Activated CD4-positive, alpha-beta T cell treated with anti-CD3 and anti-CD28 coated beads for 36 hours (primary cell): ENCODE results near the gene PTPRG. TPM values are rescaled to one million over a fixed set of nuclear protein-coding genes. Genes with fewer than 3 reads are reported as not detected.

Experiments used
- ATAC-seq: fragments of 200-7000 bp; cut with Tn5 transposase; one replicate; pipeline ENCODE4 v1.10.0; 2021; ENCODE audit warnings: mild to moderate bottlenecking, moderate library complexity
- CTCF ChIA-PET: fragments of 350-600 bp; sonication (Branson Sonifier 250); formaldehyde crosslinking; loops from one replicate; lab custom pipeline; 2021; ENCODE audit warnings: antibody characterized with exemption; lab: Charles Lee
- POLR2A ChIA-PET: fragments of 350-600 bp; sonication (Branson Sonifier 250); formaldehyde crosslinking; loops from one replicate; lab custom pipeline; 2021; ENCODE audit warnings: antibody characterized with exemption, inconsistent platforms; lab: Charles Lee
- DNase-seq: peaks from one replicate; pipeline ENCODE4 v3.0.0-alpha.2; 2020
- H3K27ac Mint-ChIP-seq: one replicate; pipeline ENCODE4 v1.8.0; 2021; ENCODE audit warnings: mixed read lengths
- H3K27me3 Mint-ChIP-seq: one replicate; pipeline ENCODE4 v1.8.0; 2021; ENCODE audit warnings: mixed read lengths
- H3K36me3 Mint-ChIP-seq: one replicate; pipeline ENCODE4 v1.8.0; 2021; ENCODE audit warnings: low read depth, mixed read lengths
- H3K4me1 Mint-ChIP-seq: one replicate; pipeline ENCODE4 v1.8.0; 2021; ENCODE audit warnings: mixed read lengths
- H3K4me3 Mint-ChIP-seq: one replicate; pipeline ENCODE4 v1.8.0; 2021; ENCODE audit warnings: mild to moderate bottlenecking, moderate library complexity, mixed read lengths
- H3K9me3 Mint-ChIP-seq: one replicate; pipeline ENCODE4 v1.8.0; 2021; ENCODE audit warnings: low read depth, mixed read lengths
- intact Hi-C, 2 experiments: fragments of 100-400 bp; cut with DNase I in 1 of 2; cut with micrococcal nuclease in 1 of 2; formaldehyde crosslinking; loops; one replicate each; pipeline versions ENCODE4 v1.14.2 to v1.15.1; 2022 to 2024; cut with DNase I, micrococcal nuclease
- total RNA-seq, 2 experiments: library from RNA; stranded (reverse); gene quantifications; one replicate each; pipeline ENCODE4 v1.2.3, GENCODE V29; 2021

Gene PTPRG
- total RNA-seq, 2 experiments from 2014 or later = 0.32 to 0.33 TPM

- CTCF ChIA-PET = interaction anchor here (0.5 to 1.1 kb wide), 2 partner anchors 17 to 22 kb away, joined by 4 read pairs; no protein-coding TSS in a partner anchor
- intact Hi-C loops = no loop called here
- H3K36me3 Mint-ChIP-seq = no peaks in the 10 kb centered on the region
- H3K27ac Mint-ChIP-seq = no peak overlapping the region
- peaks cover 4% of the 10 kb centered on the region for H3K27me3 Mint-ChIP-seq
- ATAC-seq (no peak), DNase-seq (no peak)
- peaks cover 4% of the 10 kb centered on the region for H3K9me3 Mint-ChIP-seq
- no peak overlapping the region for H3K4me3 Mint-ChIP-seq
- H3K4me1 Mint-ChIP-seq = no peaks in the 10 kb centered on the region
- POLR2A ChIA-PET = no interaction called here
These were observed 608.7 kb downstream of the PTPRG start for GRCh38 chr3:62169906-62170660.

- DNase-seq = no peak
- H3K27me3 Mint-ChIP-seq = peaks cover 6% of the 10 kb centered on the region
- H3K27ac Mint-ChIP-seq = no peak overlapping the region
- ChIA-PET POLR2A (no interaction called here), CTCF (no interaction called here)
- no peaks in the 10 kb centered on the region for H3K4me1 Mint-ChIP-seq
- no peaks in the 10 kb centered on the region for H3K36me3 Mint-ChIP-seq
- intact Hi-C loops = no loop called here
- ATAC-seq = no peak
- no peak overlapping the region for H3K4me3 Mint-ChIP-seq
- peaks cover 4% of the 10 kb centered on the region for H3K9me3 Mint-ChIP-seq
These were observed 610.4 kb downstream of the PTPRG start for GRCh38 chr3:62171789-62172188.

GRCh38 chr3:62172199-62172598 lies 610.8 kb downstream of the PTPRG start:
- ChIA-PET POLR2A (no interaction called here), CTCF (no interaction called here)
- ATAC-seq = no peak
- H3K27ac Mint-ChIP-seq = no peak overlapping the region
- H3K4me3 Mint-ChIP-seq = no peak overlapping the region
- H3K9me3 Mint-ChIP-seq = peaks cover 4% of the 10 kb centered on the region
- no peaks in the 10 kb centered on the region for H3K4me1 Mint-ChIP-seq
- DNase-seq = no peak
- intact Hi-C loops = no loop called here
- no peaks in the 10 kb centered on the region for H3K36me3 Mint-ChIP-seq
- peaks cover 6% of the 10 kb centered on the region for H3K27me3 Mint-ChIP-seq

GRCh38 chr3:62173939-62174515 lies 612.7 kb downstream of the PTPRG start:
- ChIA-PET POLR2A (no interaction called here), CTCF (no interaction called here)
- Mint-ChIP-seq H3K9me3 (peaks cover 4% of the 10 kb centered on the region), H3K4me1 (no peaks in the 10 kb centered on the region), H3K36me3 (no peaks in the 10 kb centered on the region), H3K27ac (no peak overlapping the region), H3K27me3 (peaks cover 10% of the 10 kb centered on the region), H3K4me3 (no peak overlapping the region)
- ATAC-seq = no peak
- DNase-seq = no peak
- intact Hi-C loops = no loop called here

- peaks cover 11% of the 10 kb centered on the region for H3K27me3 Mint-ChIP-seq
- H3K9me3 Mint-ChIP-seq = peaks cover 4% of the 10 kb centered on the region
- ATAC-seq = no peak
- no peaks in the 10 kb centered on the region for H3K4me1 Mint-ChIP-seq
- intact Hi-C loops = no loop called here
- no peak for DNase-seq
- ChIA-PET CTCF (interaction anchor here (0.9 kb wide), 1 partner anchor 8 kb away, joined by 3 read pairs; no protein-coding TSS in a partner anchor), POLR2A (no interaction called here)
- H3K36me3 Mint-ChIP-seq = no peaks in the 10 kb centered on the region
- H3K4me3 Mint-ChIP-seq = no peak overlapping the region
- no peak overlapping the region for H3K27ac Mint-ChIP-seq
These were observed 613.8 kb downstream of the PTPRG start for GRCh38 chr3:62175161-62175560.

GRCh38 chr3:62178032-62178431 lies 616.7 kb downstream of the PTPRG start:
- no peaks in the 10 kb centered on the region for H3K9me3 Mint-ChIP-seq
- ATAC-seq = no peak
- ChIA-PET CTCF (no interaction called here), POLR2A (no interaction called here)
- no peak for DNase-seq
- H3K27me3 Mint-ChIP-seq = peaks cover 8% of the 10 kb centered on the region
- no peaks in the 10 kb centered on the region for H3K36me3 Mint-ChIP-seq
- H3K4me1 Mint-ChIP-seq = no peaks in the 10 kb centered on the region
- no peak overlapping the region for H3K27ac Mint-ChIP-seq
- intact Hi-C loops = no loop called here
- no peak overlapping the region for H3K4me3 Mint-ChIP-seq

- CTCF ChIA-PET = interaction anchor here (2.4 kb wide), 1 partner anchor 10 kb away, joined by 8 read pairs; no protein-coding TSS in a partner anchor
- H3K4me3 Mint-ChIP-seq = no peak overlapping the region
- POLR2A ChIA-PET = interaction anchor here (0.6 kb wide), 1 partner anchor 9 kb away, joined by 4 read pairs; no protein-coding TSS in a partner anchor
- no peaks in the 10 kb centered on the region for H3K9me3 Mint-ChIP-seq
- peaks cover 8% of the 10 kb centered on the region for H3K27me3 Mint-ChIP-seq
- H3K36me3 Mint-ChIP-seq = no peaks in the 10 kb centered on the region
- ATAC-seq = no peak
- no peaks in the 10 kb centered on the region for H3K4me1 Mint-ChIP-seq
- DNase-seq = no peak
- intact Hi-C loops = no loop called here
- H3K27ac Mint-ChIP-seq = no peak overlapping the region
These were observed 617.6 kb downstream of the PTPRG start for GRCh38 chr3:62178739-62179600.

GRCh38 chr3:62180514-62180913 lies 619.1 kb downstream of the PTPRG start:
- no peak overlapping the region for H3K4me3 Mint-ChIP-seq
- CTCF ChIA-PET = interaction anchor here (2.4 kb wide), 1 partner anchor 9 kb away, joined by 8 read pairs; no protein-coding TSS in a partner anchor
- ATAC-seq (no peak), DNase-seq (no peak)
- no peaks in the 10 kb centered on the region for H3K4me1 Mint-ChIP-seq
- peaks cover 8% of the 10 kb centered on the region for H3K27me3 Mint-ChIP-seq
- H3K36me3 Mint-ChIP-seq = no peaks in the 10 kb centered on the region
- POLR2A ChIA-PET = no interaction called here
- intact Hi-C loops = loop anchor here (10.0 kb wide), 3 partner anchors 326 to 796 kb away; partner anchors contain the start of gene PTPRG (in 1 of the 2)
- no peaks in the 10 kb centered on the region for H3K9me3 Mint-ChIP-seq
- no peak overlapping the region for H3K27ac Mint-ChIP-seq

- Mint-ChIP-seq H3K9me3 (no peaks in the 10 kb centered on the region), H3K4me3 (no peak overlapping the region), H3K27ac (no peak overlapping the region), H3K36me3 (no peaks in the 10 kb centered on the region), H3K4me1 (no peaks in the 10 kb centered on the region), H3K27me3 (peaks cover 2% of the 10 kb centered on the region)
- DNase-seq (no peak), ATAC-seq (no peak)
- CTCF ChIA-PET = interaction anchor here (1.1 kb wide), 1 partner anchor 8 kb away, joined by 3 read pairs; no protein-coding TSS in a partner anchor
- intact Hi-C loops = loop anchor here (10.0 kb wide), 3 partner anchors 328 to 798 kb away; partner anchors contain the start of gene PTPRG (in 1 of the 2)
- POLR2A ChIA-PET = no interaction called here
These were observed 621.7 kb downstream of the PTPRG start for GRCh38 chr3:62183087-62183486.

- Mint-ChIP-seq H3K36me3 (no peaks in the 10 kb centered on the region), H3K27me3 (peaks cover 2% of the 10 kb centered on the region), H3K9me3 (no peaks in the 10 kb centered on the region), H3K4me3 (no peak overlapping the region), H3K27ac (no peak overlapping the region), H3K4me1 (peaks cover 4% of the 10 kb centered on the region)
- no peak for DNase-seq
- no peak for ATAC-seq
- CTCF ChIA-PET = interaction anchor here (0.6 to 1.1 kb wide), 2 partner anchors 9 to 304 kb away, joined by 3 read pairs; no protein-coding TSS in a partner anchor
- POLR2A ChIA-PET = no interaction called here
- intact Hi-C loops = loop anchor here (10.0 kb wide), 3 partner anchors 329 to 799 kb away; partner anchors contain the start of gene PTPRG (in 1 of the 2)
These were observed 622.6 kb downstream of the PTPRG start for GRCh38 chr3:62183969-62184368.

- no peak for DNase-seq
- no peak overlapping the region for H3K4me3 Mint-ChIP-seq
- no peaks in the 10 kb centered on the region for H3K9me3 Mint-ChIP-seq
- H3K36me3 Mint-ChIP-seq = no peaks in the 10 kb centered on the region
- H3K27me3 Mint-ChIP-seq = peaks cover 2% of the 10 kb centered on the region
- peaks cover 4% of the 10 kb centered on the region for H3K4me1 Mint-ChIP-seq
- H3K27ac Mint-ChIP-seq = no peak overlapping the region
- ATAC-seq = no peak
- ChIA-PET CTCF (no interaction called here), POLR2A (no interaction called here)
- intact Hi-C loops = loop anchor here (10.0 kb wide), 3 partner anchors 330 to 800 kb away; partner anchors contain the start of gene PTPRG (in 1 of the 2)
These were observed 623.2 kb downstream of the PTPRG start for GRCh38 chr3:62184559-62184958.
